ENCODE measurements around the gene ZNF500.

The ZNF500 gene

GRCh38 chr16:4704913-4705312 is 62.0 kb downstream of the ZNF500 start:
- no peak for DNase-seq (ENCODE audit: low spot score)

- DNase-seq (ENCODE audit: low spot score): no peak
These were observed 62.5 kb downstream of the ZNF500 start for GRCh38 chr16:4704491-4704890.

GRCh38 chr16:4703906-4704305 is 63.1 kb downstream of the ZNF500 start:
- DNase-seq (ENCODE audit: low spot score): no peak

- no peak for DNase-seq (ENCODE audit: low spot score)
These were observed 64.5 kb downstream of the ZNF500 start for GRCh38 chr16:4702466-4702808.

GRCh38 chr16:4701791-4702465 is 65.0 kb downstream of the ZNF500 start:
- no peak for DNase-seq (ENCODE audit: low spot score)

GRCh38 chr16:4700997-4701743 is 65.8 kb downstream of the ZNF500 start:
- no peak for DNase-seq (ENCODE audit: low spot score)

DNA sequence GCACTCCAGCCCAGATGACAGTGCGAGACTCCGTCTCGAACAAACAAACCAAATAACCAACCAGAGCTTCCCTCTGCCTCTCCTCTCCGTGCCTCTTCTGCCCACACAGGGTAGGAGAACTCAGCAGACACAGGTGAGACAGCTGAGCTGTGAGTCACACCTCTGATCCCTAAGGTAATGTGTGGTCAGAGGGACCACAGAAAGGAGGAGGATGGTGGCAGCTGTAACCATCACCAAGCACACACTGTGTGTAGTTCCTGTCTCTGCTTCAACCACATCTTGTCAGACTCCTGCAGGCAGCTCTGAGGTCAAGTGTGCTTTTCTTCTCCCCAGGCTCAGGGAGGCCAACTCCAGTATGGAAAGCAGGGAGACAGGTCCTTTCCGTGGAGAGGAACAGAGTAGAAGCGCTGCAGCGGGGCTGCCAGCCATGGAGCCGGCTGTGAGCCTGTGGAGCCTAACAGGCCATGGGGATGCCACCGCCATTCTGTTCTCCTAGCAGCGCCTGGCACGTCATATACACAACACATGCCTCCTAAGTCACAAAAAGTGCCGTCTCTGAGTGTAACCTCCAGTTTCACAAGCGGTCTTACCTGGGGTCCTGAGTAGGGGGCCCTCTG is 66.5 kb downstream of the ZNF500 start:
- DNase-seq (ENCODE audit: low spot score): no peak

DNA sequence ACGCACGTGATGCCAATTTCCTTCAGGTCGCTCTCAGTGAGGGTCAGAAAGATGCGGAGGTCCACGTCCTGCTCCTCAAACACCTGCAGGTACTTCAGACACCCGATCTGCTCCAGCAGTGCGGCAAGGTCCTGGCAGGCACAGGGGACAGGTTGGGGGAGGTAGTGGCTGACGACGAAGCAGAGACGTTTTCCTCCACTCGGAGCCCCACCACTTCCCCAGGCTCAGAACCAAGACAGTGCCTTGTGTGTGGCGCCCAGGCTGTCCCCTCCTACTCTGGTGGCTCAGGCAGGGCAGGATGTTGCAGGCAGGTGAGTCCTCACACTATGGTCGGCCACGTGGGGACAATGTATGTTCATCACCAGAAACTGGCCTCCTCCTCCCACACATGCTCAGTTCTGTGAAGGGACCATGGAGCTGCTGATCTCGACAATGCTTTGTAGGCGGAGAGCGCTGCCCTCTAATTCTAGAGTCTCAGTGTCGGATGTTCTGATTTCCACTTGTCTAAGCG is 67.9 kb downstream of the ZNF500 start:
- no peak for DNase-seq (ENCODE audit: low spot score)

DNA sequence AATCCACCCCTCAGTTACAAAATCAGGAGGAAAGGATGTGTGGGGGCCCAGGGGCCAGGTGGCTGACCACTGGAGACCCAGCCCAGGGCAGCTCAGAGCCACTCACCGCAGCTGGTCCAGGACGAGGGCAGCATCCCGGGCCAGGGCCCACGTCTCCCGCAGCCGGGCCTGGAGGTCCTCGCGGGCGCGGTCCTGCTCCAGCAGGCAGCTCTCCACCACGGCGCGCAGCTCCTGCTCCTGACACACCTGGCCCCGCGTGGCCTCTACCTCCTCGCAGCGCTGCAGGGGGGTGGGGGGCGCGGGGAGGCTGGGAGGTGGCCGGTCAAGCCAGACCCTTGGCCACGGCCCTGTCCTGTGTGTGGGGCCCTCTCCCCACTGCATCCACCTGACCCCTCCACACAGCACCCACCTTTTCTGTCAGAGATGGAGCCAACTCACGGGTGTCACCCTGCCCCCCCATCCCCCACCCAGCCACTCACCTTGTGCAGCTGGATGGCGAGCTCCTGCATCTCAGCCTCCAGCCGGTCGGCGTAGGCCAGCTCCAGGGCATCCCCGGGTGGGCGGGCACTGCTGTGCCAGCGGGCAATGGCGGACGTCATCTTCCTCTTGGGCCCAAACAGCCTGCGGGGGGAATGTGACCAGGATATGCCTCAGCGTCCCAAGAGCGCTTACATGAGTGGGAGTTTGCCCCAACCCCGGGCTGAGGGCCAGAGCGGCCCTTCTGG is 68.5 kb downstream of the ZNF500 start:
- no peak for DNase-seq (ENCODE audit: low spot score)
